ENCODE data around the gene HS1BP3.

DNA sequence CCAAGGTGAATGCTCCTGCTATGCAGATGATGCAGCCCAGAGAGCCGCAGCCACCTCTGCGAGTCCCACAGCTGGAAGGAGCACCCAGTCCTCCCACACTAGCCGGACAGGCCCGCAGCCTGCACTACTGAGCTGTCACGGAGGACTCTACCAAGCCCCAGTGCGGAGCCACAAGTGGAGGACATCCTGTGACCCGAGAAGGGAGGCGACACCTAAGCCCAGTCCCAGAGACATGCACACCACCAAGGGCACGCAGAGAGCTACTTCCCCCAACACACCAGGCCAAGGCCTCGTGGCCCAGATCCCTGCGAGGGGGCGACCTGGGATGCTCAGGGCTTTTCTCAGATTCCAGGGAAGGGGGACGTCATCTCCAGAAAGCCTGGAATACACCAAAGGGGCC, 12.9 kb downstream of the HS1BP3 start:
- TF ChIP-seq RFX7 (CRISPR knock-in tag; IDR thresholded peaks at IDR 0.05), result no peak
- TF ChIP-seq EGR1 (conservative IDR thresholded peaks at IDR 0.05), result no peak
- TF ChIP-seq ZNF232 (CRISPR knock-in tag; IDR thresholded peaks at IDR 0.05), result no peak
- no peak for TF ChIP-seq ATF7 (IDR thresholded peaks at IDR 0.05)
